A673 (cell line): Measurements from ENCODE around the gene MFRP. TPM values are rescaled to one million over a fixed set of nuclear protein-coding genes. Genes with fewer than 3 reads are reported as not detected.

Source experiments
- BruUV-seq: library from RNA; stranded (reverse); fragments of 400-500 nt; replicated peaks from 2 replicates; lab custom pipeline; 2021; lab: Mats Ljungman, UMichigan
- CTCF ChIA-PET: fragments of 300-600 bp; sonication (Branson Sonifier 250); formaldehyde crosslinking; loops from one replicate; lab custom pipeline; 2022; ENCODE audit warnings: antibody characterized with exemption; lab: Charles Lee
- POLR2A ChIA-PET: fragments of 300-600 bp; sonication (Branson Sonifier 250); formaldehyde crosslinking; loops from one replicate; lab custom pipeline; 2022; ENCODE audit warnings: antibody characterized with exemption; ENCODE audit not compliant: low non-redundant PET; lab: Charles Lee
- DNase-seq: peaks from one replicate; pipeline ENCODE4 v3.0.0-alpha.2; 2015; ENCODE audit warnings: low spot score
- H3K27ac ChIP-seq: fragments of 200-600 bp; sonication (generic); 2 replicates; pipeline ENCODE4 v1.5.1; 2016; ENCODE audit warnings: mixed run types, low read depth, mild to moderate bottlenecking, mixed read lengths, antibody characterized with exemption, low read length; ENCODE audit not compliant: poor library complexity, severe bottlenecking
- H3K27me3 ChIP-seq: fragments of 200-600 bp; sonication (generic); replicated peaks from 2 replicates; pipeline ENCODE4 v1.6.1; 2017; ENCODE audit warnings: mixed run types, low read depth, mild to moderate bottlenecking, mixed read lengths, antibody characterized with exemption, low read length; ENCODE audit not compliant: insufficient read depth, poor library complexity
- H3K36me3 ChIP-seq: fragments of 200-600 bp; sonication (generic); 2 replicates; pipeline ENCODE4 v1.6.1; 2016; ENCODE audit warnings: mixed run types, mild to moderate bottlenecking, mixed read lengths, antibody characterized with exemption, low read length; ENCODE audit not compliant: insufficient read depth, poor library complexity, severe bottlenecking
- H3K4me1 ChIP-seq: fragments of 200-600 bp; sonication (generic); 2 replicates; pipeline ENCODE4 v1.6.1; 2017; ENCODE audit warnings: mixed run types, mild to moderate bottlenecking, mixed read lengths, antibody characterized with exemption, low read length; ENCODE audit not compliant: insufficient read depth, poor library complexity, severe bottlenecking
- H3K4me3 ChIP-seq: fragments of 200-600 bp; sonication (generic); 2 replicates; pipeline ENCODE4 v1.5.1; 2016; ENCODE audit warnings: low read depth, mixed run types, mild to moderate bottlenecking, mixed read lengths, low read length; ENCODE audit not compliant: poor library complexity, severe bottlenecking
- H3K9me3 ChIP-seq: fragments of 200-600 bp; sonication (generic); 2 replicates; pipeline ENCODE4 v1.6.1; 2016; ENCODE audit warnings: mixed run types, low read depth, mild to moderate bottlenecking, mixed read lengths, antibody characterized with exemption, low read length; ENCODE audit not compliant: poor library complexity, severe bottlenecking
- EZH2 ChIP-seq: fragments of 200-600 bp; sonication (generic); IDR thresholded peaks from 2 replicates; pipeline ENCODE4 v1.6.1; 2017; ENCODE audit warnings: borderline replicate concordance, low read depth, mild to moderate bottlenecking, mixed read lengths, antibody characterized with exemption, low read length; ENCODE audit not compliant: poor library complexity, severe bottlenecking
- intact Hi-C: fragments of 100-400 bp; cut with micrococcal nuclease; formaldehyde crosslinking; loops from one replicate; pipeline ENCODE4 v1.10.0; 2022; ENCODE audit not compliant: unreplicated experiment
- total RNA-seq: library from RNA; stranded (reverse); gene quantifications from 2 replicates; pipeline ENCODE4 v1.2.3, GENCODE V29; 2021
- TF ChIP-seq, protein P1 (sequence below): fragments of 300-800, 200-600 bp; sonication (generic); conservative IDR thresholded peaks from 2 replicates; pipeline ENCODE4 v1.5.1; 2017; ENCODE audit warnings: low read depth, mild to moderate bottlenecking, antibody characterized with exemption, low read length, moderate library complexity, mixed read lengths

Gene MFRP
- total RNA-seq, 1 experiment from 2014 or later, result not detected

GRCh38 chr11:119338318-119338890, 8.1 kb downstream of the MFRP start:
- peak; percentile 91 for DNase-seq
- peaks cover 16% of the 10 kb centered on the region for H3K27me3 ChIP-seq
- H3K27ac ChIP-seq, result peak overlapping the region; percentile 58
- peaks cover 12% of the 10 kb centered on the region for H3K36me3 ChIP-seq
- intact Hi-C loops, result loop anchor here (5.0 to 10.0 kb wide), 2 partner anchors 44 to 434 kb away; partner anchors contain the start of gene USP2
- H3K4me3 ChIP-seq, result peak overlapping the region; percentile 31
- POLR2A ChIA-PET, result interaction anchor here (0.7 kb wide), 1 partner anchor 16 kb away, joined by 24 read pairs; no protein-coding TSS in a partner anchor
- TF ChIP-seq EZH2, result no peak
- TF ChIP-seq, protein P1, sequence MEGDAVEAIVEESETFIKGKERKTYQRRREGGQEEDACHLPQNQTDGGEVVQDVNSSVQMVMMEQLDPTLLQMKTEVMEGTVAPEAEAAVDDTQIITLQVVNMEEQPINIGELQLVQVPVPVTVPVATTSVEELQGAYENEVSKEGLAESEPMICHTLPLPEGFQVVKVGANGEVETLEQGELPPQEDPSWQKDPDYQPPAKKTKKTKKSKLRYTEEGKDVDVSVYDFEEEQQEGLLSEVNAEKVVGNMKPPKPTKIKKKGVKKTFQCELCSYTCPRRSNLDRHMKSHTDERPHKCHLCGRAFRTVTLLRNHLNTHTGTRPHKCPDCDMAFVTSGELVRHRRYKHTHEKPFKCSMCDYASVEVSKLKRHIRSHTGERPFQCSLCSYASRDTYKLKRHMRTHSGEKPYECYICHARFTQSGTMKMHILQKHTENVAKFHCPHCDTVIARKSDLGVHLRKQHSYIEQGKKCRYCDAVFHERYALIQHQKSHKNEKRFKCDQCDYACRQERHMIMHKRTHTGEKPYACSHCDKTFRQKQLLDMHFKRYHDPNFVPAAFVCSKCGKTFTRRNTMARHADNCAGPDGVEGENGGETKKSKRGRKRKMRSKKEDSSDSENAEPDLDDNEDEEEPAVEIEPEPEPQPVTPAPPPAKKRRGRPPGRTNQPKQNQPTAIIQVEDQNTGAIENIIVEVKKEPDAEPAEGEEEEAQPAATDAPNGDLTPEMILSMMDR, result peak; percentile 98
- H3K4me1 ChIP-seq, result peaks cover 49% of the 10 kb centered on the region
- CTCF ChIA-PET, result interaction anchor here (0.5 to 4.2 kb wide), 31 partner anchors 9 to 1659 kb away, joined by 3 to 40 read pairs (median 7); partner anchors contain the start of genes CBL, DPAGT1, MCAM and USP2
- no TSS peak for BruUV-seq
- no peaks in the 10 kb centered on the region for H3K9me3 ChIP-seq

DNA sequence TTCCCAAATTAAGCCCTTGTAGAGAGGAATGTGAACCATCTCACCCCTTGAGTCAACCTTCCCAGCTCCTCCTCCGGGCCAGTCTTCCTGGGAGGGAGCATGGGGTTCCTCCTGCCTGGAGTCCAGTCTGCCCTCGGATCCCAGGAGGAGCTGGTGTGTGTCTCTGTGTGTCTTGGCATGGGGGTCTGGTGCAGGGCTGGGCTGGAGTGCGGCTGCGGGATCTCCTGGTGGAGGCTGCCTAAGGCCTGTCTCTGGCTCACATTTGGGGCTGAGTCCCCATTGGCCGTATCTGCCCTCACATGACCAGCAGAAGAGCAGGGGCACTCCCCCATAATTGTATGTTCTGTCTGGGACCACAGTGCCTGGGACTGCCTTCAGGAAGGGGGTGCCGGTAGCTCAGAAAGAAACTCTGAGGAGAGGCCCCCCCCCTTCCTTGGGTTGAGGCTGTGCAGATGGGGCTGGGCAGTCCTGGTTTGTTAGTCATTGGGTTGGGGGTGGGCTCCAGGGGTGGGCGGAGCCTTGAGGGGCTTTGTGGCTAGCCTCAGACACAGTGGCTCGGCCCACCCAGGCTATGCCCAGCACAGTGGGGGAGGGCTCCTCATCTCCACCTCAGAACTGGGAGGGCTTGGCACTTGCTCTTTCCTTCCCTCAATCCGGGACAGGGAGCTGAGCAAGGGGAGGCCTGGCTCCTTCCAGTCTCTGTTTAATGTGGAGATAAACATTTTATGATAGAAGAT, 8.8 kb downstream of the MFRP start:
- intact Hi-C loops, result loop anchor here (5.0 to 10.0 kb wide), 2 partner anchors 45 to 433 kb away; partner anchors contain the start of gene USP2
- Histone ChIP-seq H3K27me3 (peaks cover 16% of the 10 kb centered on the region), H3K4me1 (peaks cover 49% of the 10 kb centered on the region), H3K4me3 (peak overlapping the region; percentile 31), H3K9me3 (no peaks in the 10 kb centered on the region), H3K36me3 (peaks cover 12% of the 10 kb centered on the region), H3K27ac (peak overlapping the region; percentile 58)
- TF ChIP-seq EZH2, result no peak
- TF ChIP-seq, protein P1, result no peak
- DNase-seq, result peak; percentile 67
- ChIA-PET CTCF (interaction anchor here (0.5 to 4.2 kb wide), 27 partner anchors 8 to 1659 kb away, joined by 3 to 40 read pairs (median 7); partner anchors contain the start of genes CBL, DPAGT1, MCAM and USP2), POLR2A (interaction anchor here (0.5 to 0.7 kb wide), 2 partner anchors 17 to 18 kb away, joined by 7 to 24 read pairs; no protein-coding TSS in a partner anchor)
- no TSS peak for BruUV-seq

- H3K27me3 ChIP-seq, result peaks cover 16% of the 10 kb centered on the region
- peak overlapping the region; percentile 16 for H3K4me3 ChIP-seq
- no peak for DNase-seq
- H3K27ac ChIP-seq, result peak overlapping the region; percentile 58
- CTCF ChIA-PET, result interaction anchor here (1.1 to 4.2 kb wide), 4 partner anchors 15 to 271 kb away, joined by 7 to 40 read pairs (median 28); no protein-coding TSS in a partner anchor
- intact Hi-C loops, result loop anchor here (5.0 to 10.0 kb wide), 2 partner anchors 45 to 432 kb away; partner anchors contain the start of gene USP2
- POLR2A ChIA-PET, result no interaction called here
- H3K36me3 ChIP-seq, result peaks cover 12% of the 10 kb centered on the region
- TF ChIP-seq, protein P1, result no peak
- TF ChIP-seq EZH2, result no peak
- peaks cover 49% of the 10 kb centered on the region for H3K4me1 ChIP-seq
- no TSS peak for BruUV-seq
- no peaks in the 10 kb centered on the region for H3K9me3 ChIP-seq
These were observed 9.6 kb downstream of the MFRP start for GRCh38 chr11:119336744-119337469.
